Measurements from ENCODE around the gene ACBD5. TPM values are rescaled to one million over a fixed set of nuclear protein-coding genes. Genes with fewer than 3 reads are reported as not detected.
"Not testable (repeated sequence)": the region's sequence is repeated elsewhere in the genome, so short reads cannot be mapped to it uniquely, and the experiment has no call there.

The ACBD5 gene
- total RNA-seq, 1 experiment from 2014 or later = 16.8 TPM

- CTCF ChIA-PET; H3K4me3 ChIP-seq (ENCODE audit: low read depth, low read length, poor library complexity, severe bottlenecking); POLR2A ChIA-PET (ENCODE audit: low non-redundant PET); BruUV-seq (replicated peaks); H3K4me1 ChIP-seq (ENCODE audit: insufficient read depth, low read length, poor library complexity, severe bottlenecking); H3K27ac ChIP-seq (ENCODE audit: low read depth, low read length, poor library complexity, severe bottlenecking); H3K9me3 ChIP-seq (ENCODE audit: low read depth, low read length, poor library complexity, severe bottlenecking); DNase-seq (ENCODE audit: low spot score); H3K36me3 ChIP-seq (ENCODE audit: insufficient read depth, low read length, poor library complexity, severe bottlenecking); intact Hi-C loops (cut with micrococcal nuclease; ENCODE audit: unreplicated experiment): not testable (repeated sequence)
- H3K27me3 ChIP-seq (replicated peaks; ENCODE audit: insufficient read depth, low read depth, low read length, poor library complexity) = peaks cover 60% of the 10 kb centered on the region
These were observed 22.2 kb upstream of the ACBD5 start for GRCh38 chr10:27262788-27263187.

- Histone ChIP-seq H3K27ac (ENCODE audit: low read depth, low read length, poor library complexity, severe bottlenecking) (no peak overlapping the region), H3K9me3 (ENCODE audit: low read depth, low read length, poor library complexity, severe bottlenecking) (no peaks in the 10 kb centered on the region), H3K4me1 (ENCODE audit: insufficient read depth, low read length, poor library complexity, severe bottlenecking) (no peaks in the 10 kb centered on the region), H3K27me3 (replicated peaks; ENCODE audit: insufficient read depth, low read depth, low read length, poor library complexity) (peaks cover 61% of the 10 kb centered on the region), H3K36me3 (ENCODE audit: insufficient read depth, low read length, poor library complexity, severe bottlenecking) (no peaks in the 10 kb centered on the region), H3K4me3 (ENCODE audit: low read depth, low read length, poor library complexity, severe bottlenecking) (peak overlapping the region; percentile 38)
- CTCF ChIA-PET = no interaction called here
- no TSS peak for BruUV-seq (replicated peaks)
- peak; percentile 66 for TF ChIP-seq EZH2 (IDR thresholded peaks at IDR 0.05; ENCODE audit: borderline replicate concordance, low read depth, low read length, poor library complexity, severe bottlenecking)
- no peak for TF ChIP-seq CTCF (conservative IDR thresholded peaks at IDR 0.05; ENCODE audit: low read depth, low read length)
- DNase-seq (ENCODE audit: low spot score) = peak; percentile 10
- intact Hi-C loops (cut with micrococcal nuclease; ENCODE audit: unreplicated experiment) = no loop called here
- POLR2A ChIA-PET (ENCODE audit: low non-redundant PET) = no interaction called here
These were observed 18.5 kb upstream of the ACBD5 start for GRCh38 chr10:27258838-27259812.

GRCh38 chr10:27258492-27258837 lies 17.9 kb upstream of the ACBD5 start:
- H3K9me3 ChIP-seq (ENCODE audit: low read depth, low read length, poor library complexity, severe bottlenecking) = no peaks in the 10 kb centered on the region
- no peak overlapping the region for H3K27ac ChIP-seq (ENCODE audit: low read depth, low read length, poor library complexity, severe bottlenecking)
- no peaks in the 10 kb centered on the region for H3K36me3 ChIP-seq (ENCODE audit: insufficient read depth, low read length, poor library complexity, severe bottlenecking)
- peaks cover 57% of the 10 kb centered on the region for H3K27me3 ChIP-seq (replicated peaks; ENCODE audit: insufficient read depth, low read depth, low read length, poor library complexity)
- intact Hi-C loops (cut with micrococcal nuclease; ENCODE audit: unreplicated experiment) = no loop called here
- H3K4me3 ChIP-seq (ENCODE audit: low read depth, low read length, poor library complexity, severe bottlenecking) = peak overlapping the region; percentile 38
- no peak for TF ChIP-seq CTCF (conservative IDR thresholded peaks at IDR 0.05; ENCODE audit: low read depth, low read length)
- no peak for TF ChIP-seq EZH2 (IDR thresholded peaks at IDR 0.05; ENCODE audit: borderline replicate concordance, low read depth, low read length, poor library complexity, severe bottlenecking)
- ChIA-PET POLR2A (ENCODE audit: low non-redundant PET) (interaction anchor here (0.6 kb wide), 1 partner anchor 103 kb away, joined by 4 read pairs; the partner anchor contains the start of gene MASTL), CTCF (no interaction called here)
- H3K4me1 ChIP-seq (ENCODE audit: insufficient read depth, low read length, poor library complexity, severe bottlenecking) = no peaks in the 10 kb centered on the region
- no peak for DNase-seq (ENCODE audit: low spot score)
- no TSS peak for BruUV-seq (replicated peaks)
